ENCODE results near the gene DCHS1. TPM values are rescaled to one million over a fixed set of nuclear protein-coding genes. Genes with fewer than 3 reads are reported as not detected.
"Not testable (repeated sequence)": the region's sequence is repeated elsewhere in the genome, so short reads cannot be mapped to it uniquely, and the experiment has no call there.

DCHS1 gene, protein sequence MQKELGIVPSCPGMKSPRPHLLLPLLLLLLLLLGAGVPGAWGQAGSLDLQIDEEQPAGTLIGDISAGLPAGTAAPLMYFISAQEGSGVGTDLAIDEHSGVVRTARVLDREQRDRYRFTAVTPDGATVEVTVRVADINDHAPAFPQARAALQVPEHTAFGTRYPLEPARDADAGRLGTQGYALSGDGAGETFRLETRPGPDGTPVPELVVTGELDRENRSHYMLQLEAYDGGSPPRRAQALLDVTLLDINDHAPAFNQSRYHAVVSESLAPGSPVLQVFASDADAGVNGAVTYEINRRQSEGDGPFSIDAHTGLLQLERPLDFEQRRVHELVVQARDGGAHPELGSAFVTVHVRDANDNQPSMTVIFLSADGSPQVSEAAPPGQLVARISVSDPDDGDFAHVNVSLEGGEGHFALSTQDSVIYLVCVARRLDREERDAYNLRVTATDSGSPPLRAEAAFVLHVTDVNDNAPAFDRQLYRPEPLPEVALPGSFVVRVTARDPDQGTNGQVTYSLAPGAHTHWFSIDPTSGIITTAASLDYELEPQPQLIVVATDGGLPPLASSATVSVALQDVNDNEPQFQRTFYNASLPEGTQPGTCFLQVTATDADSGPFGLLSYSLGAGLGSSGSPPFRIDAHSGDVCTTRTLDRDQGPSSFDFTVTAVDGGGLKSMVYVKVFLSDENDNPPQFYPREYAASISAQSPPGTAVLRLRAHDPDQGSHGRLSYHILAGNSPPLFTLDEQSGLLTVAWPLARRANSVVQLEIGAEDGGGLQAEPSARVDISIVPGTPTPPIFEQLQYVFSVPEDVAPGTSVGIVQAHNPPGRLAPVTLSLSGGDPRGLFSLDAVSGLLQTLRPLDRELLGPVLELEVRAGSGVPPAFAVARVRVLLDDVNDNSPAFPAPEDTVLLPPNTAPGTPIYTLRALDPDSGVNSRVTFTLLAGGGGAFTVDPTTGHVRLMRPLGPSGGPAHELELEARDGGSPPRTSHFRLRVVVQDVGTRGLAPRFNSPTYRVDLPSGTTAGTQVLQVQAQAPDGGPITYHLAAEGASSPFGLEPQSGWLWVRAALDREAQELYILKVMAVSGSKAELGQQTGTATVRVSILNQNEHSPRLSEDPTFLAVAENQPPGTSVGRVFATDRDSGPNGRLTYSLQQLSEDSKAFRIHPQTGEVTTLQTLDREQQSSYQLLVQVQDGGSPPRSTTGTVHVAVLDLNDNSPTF (N-terminal part only)
- total RNA-seq = under 0.01 and 1.3 TPM in 2 replicates

GRCh38 chr11:6655790-6656583 is at the start of gene DCHS1:
DCHS1 (minus strand) TSS chr11:6655809; CDS start chr11:6641613, 14,196 bp downstream.
- DNase-seq (ENCODE audit: low read depth) = no peak

DNA sequence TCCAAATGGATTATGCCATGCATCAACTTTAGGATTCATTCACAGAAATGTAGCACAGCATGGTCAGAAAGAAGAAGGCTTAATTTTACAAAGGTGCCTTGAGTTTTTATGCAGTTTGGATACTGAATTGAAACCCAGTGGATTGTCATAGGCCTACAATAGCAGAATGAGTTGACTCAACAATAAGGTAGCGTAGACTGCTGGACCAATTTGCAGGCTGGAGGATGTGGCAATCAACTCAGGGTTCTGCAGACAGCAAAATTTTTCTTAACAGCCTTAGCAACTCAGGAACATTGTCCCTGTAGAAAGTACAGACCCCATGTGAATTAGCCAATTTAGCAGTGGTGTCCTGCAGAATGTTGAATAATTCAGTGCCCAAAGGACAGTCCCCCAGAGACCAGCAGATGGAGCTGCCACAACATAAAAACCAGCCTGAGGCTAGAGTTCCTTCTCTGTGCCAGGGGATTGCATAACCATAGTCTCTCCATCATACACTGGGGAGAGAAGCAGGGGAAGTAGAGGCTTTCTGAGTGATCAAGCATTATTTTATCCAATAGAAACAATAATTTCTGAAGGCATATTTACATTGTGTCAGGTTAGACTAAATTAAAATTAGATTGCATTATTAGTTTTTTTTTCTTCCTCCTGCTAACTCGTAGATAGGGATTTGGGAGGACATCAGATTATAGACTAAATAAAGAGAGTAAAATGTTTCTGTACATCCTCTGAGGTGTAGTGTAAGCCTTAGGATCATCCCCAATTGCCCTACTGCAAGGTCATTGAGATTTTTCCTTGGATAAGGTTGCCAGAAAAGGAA is 47.8 kb upstream of the DCHS1 start:
- peak; percentile 77 for DNase-seq (ENCODE audit: low read depth)

GRCh38 chr11:6701955-6702354 is 46.3 kb upstream of the DCHS1 start:
- DNase-seq (ENCODE audit: low read depth) = not testable (repeated sequence)

DNA sequence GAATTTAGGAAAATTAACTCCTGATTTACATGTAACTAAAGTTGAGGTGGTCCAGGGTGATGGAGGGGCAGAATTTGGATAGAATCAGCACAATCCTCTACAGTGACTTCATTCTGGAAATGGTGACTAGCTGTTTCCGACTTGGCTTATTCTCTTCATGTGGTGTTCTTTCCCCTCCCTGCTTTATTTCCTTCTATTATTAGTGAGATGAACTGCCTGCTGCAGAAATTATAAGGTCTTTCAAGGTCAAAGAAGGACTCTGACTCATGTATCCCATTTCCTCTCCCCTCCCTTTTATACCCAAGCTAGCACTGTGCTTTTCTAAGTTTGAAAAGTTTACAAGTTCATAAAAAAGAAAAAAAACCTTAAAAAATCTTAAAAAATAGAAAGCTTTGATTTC is 39.8 kb upstream of the DCHS1 start:
- peak; percentile 46 for DNase-seq (ENCODE audit: low read depth)

- DNase-seq (ENCODE audit: low read depth) = no peak
Observed at GRCh38 chr11:6694229-6694535, 38.6 kb upstream of the DCHS1 start.

- DNase-seq (ENCODE audit: low read depth) = peak; percentile 78
Observed at GRCh38 chr11:6693342-6694228, 38.0 kb upstream of the DCHS1 start.

GRCh38 chr11:6692128-6692527 is 36.5 kb upstream of the DCHS1 start:
- no peak for DNase-seq (ENCODE audit: low read depth)

DNA sequence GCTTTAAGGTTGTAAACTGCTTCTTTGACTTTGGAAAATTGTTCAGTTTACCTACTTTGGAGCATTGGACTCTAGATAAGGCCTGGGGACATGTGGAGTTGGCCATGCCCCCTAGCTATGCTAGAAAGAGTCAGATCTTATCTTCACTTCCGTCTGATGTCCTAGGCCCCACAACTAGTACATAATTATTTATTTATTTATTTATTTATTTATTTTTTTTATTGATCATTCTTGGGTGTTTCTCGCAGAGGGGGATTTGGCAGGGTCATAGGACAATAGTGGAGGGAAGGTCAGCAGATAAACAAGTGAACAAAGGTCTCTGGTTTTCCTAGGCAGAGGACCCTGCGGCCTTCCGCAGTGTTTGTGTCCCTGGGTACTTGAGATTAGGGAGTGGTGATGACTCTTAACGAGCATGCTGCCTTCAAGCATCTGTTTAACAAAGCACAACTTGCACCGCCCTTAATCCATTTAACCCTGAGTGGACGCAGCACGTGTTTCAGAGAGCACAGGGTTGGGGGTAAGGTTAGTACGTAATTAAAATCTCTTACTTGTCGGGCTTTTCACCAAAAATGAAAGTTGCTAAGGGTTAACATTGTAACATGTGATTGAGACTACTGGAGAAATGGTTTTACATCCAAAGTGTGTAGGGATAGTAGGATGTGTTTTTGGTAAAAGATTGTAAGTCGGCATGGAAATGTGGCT is 35.0 kb upstream of the DCHS1 start:
- DNase-seq (ENCODE audit: low read depth) = not testable (repeated sequence)

DNA sequence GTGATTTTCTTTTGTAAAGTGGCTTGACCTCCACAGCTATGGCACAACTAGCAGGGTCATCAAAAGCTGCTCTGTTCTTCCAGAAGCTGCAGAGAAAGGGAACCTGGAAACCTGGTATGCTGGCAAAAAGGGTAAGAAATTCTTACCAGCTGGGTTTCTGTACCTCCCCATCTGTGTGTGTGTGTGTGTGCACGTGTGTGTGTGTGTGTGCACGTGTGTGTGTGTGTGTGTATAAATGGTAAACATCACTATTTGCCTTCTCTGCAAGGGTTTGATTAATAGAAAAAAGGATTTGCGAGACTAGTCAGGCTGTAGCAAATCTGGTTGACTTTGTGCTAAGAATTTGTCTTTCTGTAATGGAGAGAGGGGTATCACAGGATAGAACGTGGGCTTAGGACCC is 32.3 kb upstream of the DCHS1 start:
- no peak for DNase-seq (ENCODE audit: low read depth)

GRCh38 chr11:6686006-6686405 is 30.4 kb upstream of the DCHS1 start:
- no peak for DNase-seq (ENCODE audit: low read depth)

- DNase-seq (ENCODE audit: low read depth) = not testable (repeated sequence)
Observed at GRCh38 chr11:6684068-6684467, 28.5 kb upstream of the DCHS1 start.

GRCh38 chr11:6682936-6683861 is 27.6 kb upstream of the DCHS1 start, which contains the start of gene MRPL17:
MRPL17 (minus strand) TSS chr11:6683340; CDS start chr11:6683296, 44 bp downstream.
- DNase-seq (ENCODE audit: low read depth) = peak; percentile 97

DNA sequence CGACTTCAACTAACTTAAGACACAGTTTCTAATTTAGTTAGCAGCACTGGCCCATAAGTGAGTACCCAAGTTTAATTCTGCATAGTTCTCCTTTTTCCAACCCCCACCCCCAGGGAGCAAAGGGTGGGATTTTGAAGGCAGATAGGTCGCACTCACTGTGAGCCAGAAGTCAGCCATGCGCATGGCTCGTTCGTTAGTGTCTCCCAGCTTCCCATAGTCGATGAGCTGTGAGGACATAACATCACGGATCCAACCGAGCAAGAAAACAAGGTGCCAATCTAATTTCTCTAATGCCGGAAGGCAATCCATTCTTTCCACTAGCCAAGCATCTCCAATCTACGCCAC is 27.0 kb upstream of the DCHS1 start:
- DNase-seq (ENCODE audit: low read depth) = peak; percentile 1

DNA sequence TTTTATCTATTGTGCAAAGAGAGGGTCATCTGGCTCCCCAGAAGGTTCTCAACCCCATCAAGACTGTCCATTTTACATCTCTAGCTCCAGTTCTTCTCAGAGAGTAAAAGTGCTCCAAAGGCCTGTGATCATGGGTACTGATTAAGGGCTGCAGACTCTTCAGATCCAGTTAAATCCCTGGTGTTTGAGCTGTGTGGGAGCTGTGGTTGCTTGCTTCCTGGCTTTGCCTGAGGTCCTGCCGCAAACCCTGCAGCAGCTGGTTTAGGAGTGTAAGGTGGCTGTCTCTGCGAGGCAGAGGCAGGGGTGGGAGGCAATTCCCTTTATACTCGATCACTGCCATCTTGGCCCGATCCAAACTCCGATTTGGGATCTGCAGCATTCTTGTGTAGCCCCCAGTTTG is 26.3 kb upstream of the DCHS1 start:
- DNase-seq (ENCODE audit: low read depth) = peak; percentile 4

DNA sequence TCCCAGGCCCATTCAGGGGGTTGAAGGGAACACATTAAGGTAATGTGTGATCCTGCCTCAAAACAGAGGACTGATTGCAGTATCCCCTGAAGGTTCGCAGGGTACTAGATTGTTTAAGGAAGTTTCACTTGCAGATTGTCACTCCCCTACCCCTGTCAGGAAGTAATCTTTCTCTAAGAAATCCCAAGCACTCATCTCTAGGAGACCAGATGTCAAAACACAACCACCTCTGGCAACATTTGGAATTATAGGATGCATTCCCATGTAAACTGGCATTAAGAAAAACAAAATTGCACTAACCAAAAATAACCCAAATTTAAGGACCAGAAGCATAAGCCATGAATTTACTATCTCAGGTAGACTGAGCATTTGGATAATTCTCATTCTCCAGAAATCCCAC is 25.9 kb upstream of the DCHS1 start:
- no peak for DNase-seq (ENCODE audit: low read depth)

DNA sequence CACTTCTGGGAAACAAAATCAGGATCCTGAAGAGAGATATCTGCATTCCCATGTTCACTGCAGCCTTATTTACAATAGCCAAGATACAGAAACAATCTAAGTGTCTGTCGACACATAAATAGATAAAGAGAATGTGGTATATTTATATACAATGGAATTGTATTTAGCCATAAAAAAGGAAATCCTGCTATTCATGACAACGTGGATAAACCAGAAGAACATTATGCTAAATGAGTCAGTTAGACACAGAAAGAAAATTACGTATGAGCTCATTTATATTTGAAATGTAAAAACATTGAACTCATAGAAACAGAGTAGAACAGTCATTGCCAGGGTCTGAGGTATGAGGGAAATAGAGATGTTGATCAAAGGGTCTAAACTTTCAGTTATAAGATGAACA is 21.4 kb upstream of the DCHS1 start:
- DNase-seq (ENCODE audit: low read depth) = no peak

- DNase-seq (ENCODE audit: low read depth) = no peak
Observed at GRCh38 chr11:6674862-6675261, 19.3 kb upstream of the DCHS1 start.

DNA sequence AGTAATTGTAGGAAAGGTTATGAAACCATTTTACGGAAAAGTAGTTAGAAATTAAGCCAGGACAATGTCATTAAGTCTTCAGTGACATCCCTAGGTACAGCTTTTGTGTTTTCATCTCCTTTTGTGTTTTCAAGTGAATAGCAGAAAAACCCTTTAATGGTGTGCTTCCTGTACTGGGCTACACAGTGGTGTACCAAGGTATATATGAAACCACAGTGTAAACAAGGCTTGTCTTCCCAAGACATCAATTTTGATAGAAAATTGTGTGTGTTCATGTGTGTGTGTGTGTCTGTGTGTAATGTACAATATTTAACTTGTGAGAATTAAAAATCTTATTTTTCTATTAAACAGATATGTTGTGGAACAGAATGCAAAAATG is 18.6 kb upstream of the DCHS1 start:
- DNase-seq (ENCODE audit: low read depth) = no peak
